ENCODE measurements around the gene KRTAP10-5. TPM values are rescaled to one million over a fixed set of nuclear protein-coding genes. Genes with fewer than 3 reads are reported as not detected.

Gene KRTAP10-5
- total RNA-seq, 6 experiments from 2014 or later: not detected

- H3K9me3 ChIP-seq: peaks cover 0 to 5% (median 0%) of the 10 kb centered on the region in 4 donors
- 71% methylated on average over 7 of the region's 7 CpGs for WGBS (ENCODE audit: insufficient coverage, low coverage, low lambda C conversion rate, missing lambda C conversion rate)
- intact Hi-C loops (cut with DNase I): no loop called here
- H3K27me3 ChIP-seq: no peaks in the 10 kb centered on the region
- no peak overlapping the region for H3K4me3 ChIP-seq
- TF ChIP-seq CTCF (IDR thresholded peaks at IDR 0.05): no peak
- no peak for TF ChIP-seq POLR2A (IDR thresholded peaks at IDR 0.05)
- H3K27ac ChIP-seq: no peak overlapping the region
- no peaks in the 10 kb centered on the region for H3K36me3 ChIP-seq
- DNase-seq (no peak), ATAC-seq (no peak)
- no peaks in the 10 kb centered on the region for H3K4me1 ChIP-seq
Measured at GRCh38 chr21:44579833-44580144, 615 bp downstream of the KRTAP10-5 start.

GRCh38 chr21:44579056-44579832 lies 1.2 kb downstream of the KRTAP10-5 start:
- ATAC-seq: no peak
- no peak for DNase-seq

GRCh38 chr21:44578371-44579055 lies 1.9 kb downstream of the KRTAP10-5 start:
- ATAC-seq (no peak), DNase-seq (no peak)
- Histone ChIP-seq H3K27me3 (no peaks in the 10 kb centered on the region), H3K36me3 (no peaks in the 10 kb centered on the region), H3K4me3 (no peak overlapping the region), H3K27ac (no peak overlapping the region), H3K4me1 (no peaks in the 10 kb centered on the region), H3K9me3 (peaks cover 0 to 5% (median 0%) of the 10 kb centered on the region in 4 donors)
- 89% methylated on average over 9 of the region's 17 CpGs for WGBS (ENCODE audit: insufficient coverage, low coverage, low lambda C conversion rate, missing lambda C conversion rate)
- intact Hi-C loops (cut with DNase I): no loop called here
- TF ChIP-seq POLR2A (IDR thresholded peaks at IDR 0.05) (no peak), CTCF (IDR thresholded peaks at IDR 0.05) (no peak)

More at GRCh38 chr21:44579056-44579832, 1.2 kb downstream of the KRTAP10-5 start:
- Histone ChIP-seq H3K36me3 (no peaks in the 10 kb centered on the region), H3K4me3 (no peak overlapping the region), H3K27ac (no peak overlapping the region), H3K27me3 (no peaks in the 10 kb centered on the region), H3K4me1 (no peaks in the 10 kb centered on the region), H3K9me3 (peaks cover 0 to 5% (median 0%) of the 10 kb centered on the region in 4 donors)
- no peak for TF ChIP-seq POLR2A (IDR thresholded peaks at IDR 0.05)
- no peak for TF ChIP-seq CTCF (IDR thresholded peaks at IDR 0.05)
- 80% methylated on average over 9 of the region's 22 CpGs for WGBS (ENCODE audit: insufficient coverage, low coverage, low lambda C conversion rate, missing lambda C conversion rate)
- intact Hi-C loops (cut with DNase I): no loop called here

- WGBS (ENCODE audit: insufficient coverage, low coverage, low lambda C conversion rate, missing lambda C conversion rate): 88% methylated on average over 6 of the region's 10 CpGs
- intact Hi-C loops (cut with DNase I): no loop called here
- H3K27me3 ChIP-seq: no peaks in the 10 kb centered on the region
- H3K4me3 ChIP-seq: no peak overlapping the region
- TF ChIP-seq CTCF (IDR thresholded peaks at IDR 0.05) (no peak), POLR2A (IDR thresholded peaks at IDR 0.05) (no peak)
- H3K36me3 ChIP-seq: no peaks in the 10 kb centered on the region
- no peaks in the 10 kb centered on the region for H3K4me1 ChIP-seq
- ATAC-seq: no peak
- H3K27ac ChIP-seq: no peak overlapping the region
- no peaks in the 10 kb centered on the region for H3K9me3 ChIP-seq
- DNase-seq: no peak
Measured at GRCh38 chr21:44576025-44576420, 4.4 kb downstream of the KRTAP10-5 start.

Measured in right lobe of liver (tissue), 6 donors.